HepG2 (cell line): ENCODE data around the gene SENP5. TPM values are rescaled to one million over a fixed set of nuclear protein-coding genes. Genes with fewer than 3 reads are reported as not detected.
A peak's percentile ranks its signal among the peaks of the same experiment; 100 is the strongest.

Experiments
- FOXP4 ChIP-seq: sonication (generic); formaldehyde crosslinking; IDR thresholded peaks from 2 replicates; pipeline ENCODE4 v1.4.0; 2020; ENCODE audit warnings: missing genetic modification reagents
- KAT8 ChIP-seq: IDR thresholded peaks from 2 replicates; pipeline ENCODE4 v1.6.1; 2016; ENCODE audit warnings: missing genetic modification reagents, missing compliant biosample characterization
- PCBP2 ChIP-seq: fragments of 200-400 bp; formaldehyde crosslinking; optimal IDR thresholded peaks from 2 replicates; pipeline ENCODE3; 2018; ENCODE audit warnings: low read length, low read depth; ENCODE audit not compliant: poor library complexity, severe bottlenecking
- PHF20 ChIP-seq: sonication (generic); formaldehyde crosslinking; IDR thresholded peaks from 2 replicates; pipeline ENCODE4 v1.5.0; 2020; ENCODE audit warnings: mild to moderate bottlenecking, missing genetic modification reagents
- RARG ChIP-seq: sonication (generic); formaldehyde crosslinking; IDR thresholded peaks from 2 replicates; pipeline ENCODE4 v1.4.0; 2020; ENCODE audit warnings: low read depth, mild to moderate bottlenecking, missing genetic modification reagents
- SMARCE1 ChIP-seq: fragments of 450-650 bp; IDR thresholded peaks from 2 replicates; pipeline ENCODE4 v1.6.1; 2017; ENCODE audit warnings: borderline replicate concordance
- ZNF142 ChIP-seq: sonication (generic); formaldehyde crosslinking; IDR thresholded peaks from 2 replicates; pipeline ENCODE4 v1.4.0; 2020; ENCODE audit warnings: missing genetic modification reagents
- ZNF513 ChIP-seq: sonication (generic); formaldehyde crosslinking; conservative IDR thresholded peaks from 2 replicates; pipeline ENCODE4 v1.5.0; 2020; ENCODE audit warnings: missing genetic modification reagents
- ZNF615 ChIP-seq: sonication (generic); formaldehyde crosslinking; IDR thresholded peaks from 2 replicates; pipeline ENCODE4 v1.5.0; 2020; ENCODE audit warnings: mild to moderate bottlenecking, missing genetic modification reagents, borderline replicate concordance
- ZNF83 ChIP-seq: sonication (generic); formaldehyde crosslinking; IDR thresholded peaks from 2 replicates; pipeline ENCODE4 v1.4.0; 2020; ENCODE audit warnings: missing genetic modification reagents, mild to moderate bottlenecking, borderline replicate concordance
- polyA plus RNA-seq, 8 experiments: library from polyadenylated mRNA; depleted of rRNA in 3 of 8; stranded (reverse) in 7 of 8; unstranded in 1 of 8; fragments of >200 nt; fragmentation: Illumina TruSeq in 4 of 8; extraction: Trizol in 4 of 8; gene quantifications; 2 replicates each; pipeline versions ENCODE4 v1.2.1 to v1.2.3, GENCODE V29; 2011 to 2016; ENCODE audit warnings: low read depth in 4 of 8, missing spikeins in 1 of 8, mixed read lengths in 1 of 8; ENCODE audit not compliant: insufficient read depth in 1 of 8
- total RNA-seq, 5 experiments: library from RNA; depleted of rRNA; stranded (reverse); fragments of >200 nt; fragmentation: Illumina TruSeq; extraction: Trizol; gene quantifications; 2 replicates each; pipeline ENCODE4 v1.2.3, GENCODE V29; 2016; ENCODE audit warnings: low read depth in 1 of 5
- TF ChIP-seq, protein P1 (sequence below): sonication (generic); formaldehyde crosslinking; IDR thresholded peaks from 2 replicates; pipeline ENCODE4 v1.4.0; 2020; ENCODE audit warnings: mild to moderate bottlenecking, missing genetic modification reagents, borderline replicate concordance
- TF ChIP-seq, protein P2 (sequence below): IDR thresholded peaks from 2 replicates; pipeline ENCODE4 v1.6.1; 2018; ENCODE audit warnings: missing genetic modification reagents
- TF ChIP-seq, protein P3 (sequence below): sonication (generic); formaldehyde crosslinking; IDR thresholded peaks from 2 replicates; pipeline ENCODE4 v1.8.0; 2022; ENCODE audit warnings: mild to moderate bottlenecking, missing genetic modification reagents, moderate library complexity
- TF ChIP-seq, protein P4 (sequence below): sonication (generic); formaldehyde crosslinking; IDR thresholded peaks from 2 replicates; pipeline ENCODE4 v1.8.0; 2022; ENCODE audit warnings: missing genetic modification reagents, mild to moderate bottlenecking, moderate library complexity, borderline replicate concordance

SENP5 gene
- total and polyA plus RNA-seq, 2 of the 13 experiments (the other 11 are each of a cell fraction or from before 2014, with no cell fraction given) = 17.6 to 30.9 TPM

DNA sequence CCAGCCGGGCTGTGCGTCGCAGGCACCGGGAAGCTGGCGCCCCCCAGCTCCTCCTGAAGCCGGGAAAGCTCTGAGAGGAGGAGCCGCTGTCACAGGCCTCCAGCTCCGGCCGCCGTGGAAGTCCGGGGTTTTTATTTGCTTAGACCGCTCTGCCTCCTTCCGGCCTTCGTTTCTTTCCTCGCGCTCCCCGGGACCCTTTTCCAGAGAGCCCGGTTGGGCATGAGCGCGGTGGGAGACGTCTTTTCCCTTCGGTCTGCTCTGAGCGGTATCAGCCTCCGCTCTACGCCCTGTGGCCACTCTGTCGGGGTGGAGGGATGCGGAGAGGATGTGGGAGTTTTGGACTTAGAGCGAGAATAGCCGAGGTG, 559 bp downstream of the SENP5 start (continued):
- TF ChIP-seq, protein P1, sequence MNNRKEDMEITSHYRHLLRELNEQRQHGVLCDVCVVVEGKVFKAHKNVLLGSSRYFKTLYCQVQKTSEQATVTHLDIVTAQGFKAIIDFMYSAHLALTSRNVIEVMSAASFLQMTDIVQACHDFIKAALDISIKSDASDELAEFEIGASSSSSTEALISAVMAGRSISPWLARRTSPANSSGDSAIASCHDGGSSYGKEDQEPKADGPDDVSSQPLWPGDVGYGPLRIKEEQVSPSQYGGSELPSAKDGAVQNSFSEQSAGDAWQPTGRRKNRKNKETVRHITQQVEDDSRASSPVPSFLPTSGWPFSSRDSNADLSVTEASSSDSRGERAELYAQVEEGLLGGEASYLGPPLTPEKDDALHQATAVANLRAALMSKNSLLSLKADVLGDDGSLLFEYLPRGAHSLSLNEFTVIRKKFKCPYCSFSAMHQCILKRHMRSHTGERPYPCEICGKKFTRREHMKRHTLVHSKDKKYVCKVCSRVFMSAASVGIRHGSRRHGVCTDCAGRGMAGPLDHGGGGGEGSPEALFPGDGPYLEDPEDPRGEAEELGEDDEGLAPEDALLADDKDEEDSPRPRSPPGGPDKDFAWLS = no peak
- TF ChIP-seq ZNF513 = no peak
- no peak for TF ChIP-seq ZNF615 (CRISPR knock-in tag)
- TF ChIP-seq PCBP2 = no peak
- TF ChIP-seq FOXP4 (CRISPR knock-in tag) = no peak
- TF ChIP-seq, protein P2, sequence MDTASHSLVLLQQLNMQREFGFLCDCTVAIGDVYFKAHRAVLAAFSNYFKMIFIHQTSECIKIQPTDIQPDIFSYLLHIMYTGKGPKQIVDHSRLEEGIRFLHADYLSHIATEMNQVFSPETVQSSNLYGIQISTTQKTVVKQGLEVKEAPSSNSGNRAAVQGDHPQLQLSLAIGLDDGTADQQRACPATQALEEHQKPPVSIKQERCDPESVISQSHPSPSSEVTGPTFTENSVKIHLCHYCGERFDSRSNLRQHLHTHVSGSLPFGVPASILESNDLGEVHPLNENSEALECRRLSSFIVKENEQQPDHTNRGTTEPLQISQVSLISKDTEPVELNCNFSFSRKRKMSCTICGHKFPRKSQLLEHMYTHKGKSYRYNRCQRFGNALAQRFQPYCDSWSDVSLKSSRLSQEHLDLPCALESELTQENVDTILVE (CRISPR knock-in tag) = 0 out of 2 replicates have a peak, but pooled peaks have one; percentile 2
- no peak for TF ChIP-seq ZNF142
- no peak for TF ChIP-seq SMARCE1
- TF ChIP-seq ZNF83 (CRISPR knock-in tag) = no peak
- no peak for TF ChIP-seq PHF20 (CRISPR knock-in tag)
- TF ChIP-seq, protein P3, sequence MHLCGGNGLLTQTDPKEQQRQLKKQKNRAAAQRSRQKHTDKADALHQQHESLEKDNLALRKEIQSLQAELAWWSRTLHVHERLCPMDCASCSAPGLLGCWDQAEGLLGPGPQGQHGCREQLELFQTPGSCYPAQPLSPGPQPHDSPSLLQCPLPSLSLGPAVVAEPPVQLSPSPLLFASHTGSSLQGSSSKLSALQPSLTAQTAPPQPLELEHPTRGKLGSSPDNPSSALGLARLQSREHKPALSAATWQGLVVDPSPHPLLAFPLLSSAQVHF (CRISPR knock-in tag) = no peak
- TF ChIP-seq, protein P4, sequence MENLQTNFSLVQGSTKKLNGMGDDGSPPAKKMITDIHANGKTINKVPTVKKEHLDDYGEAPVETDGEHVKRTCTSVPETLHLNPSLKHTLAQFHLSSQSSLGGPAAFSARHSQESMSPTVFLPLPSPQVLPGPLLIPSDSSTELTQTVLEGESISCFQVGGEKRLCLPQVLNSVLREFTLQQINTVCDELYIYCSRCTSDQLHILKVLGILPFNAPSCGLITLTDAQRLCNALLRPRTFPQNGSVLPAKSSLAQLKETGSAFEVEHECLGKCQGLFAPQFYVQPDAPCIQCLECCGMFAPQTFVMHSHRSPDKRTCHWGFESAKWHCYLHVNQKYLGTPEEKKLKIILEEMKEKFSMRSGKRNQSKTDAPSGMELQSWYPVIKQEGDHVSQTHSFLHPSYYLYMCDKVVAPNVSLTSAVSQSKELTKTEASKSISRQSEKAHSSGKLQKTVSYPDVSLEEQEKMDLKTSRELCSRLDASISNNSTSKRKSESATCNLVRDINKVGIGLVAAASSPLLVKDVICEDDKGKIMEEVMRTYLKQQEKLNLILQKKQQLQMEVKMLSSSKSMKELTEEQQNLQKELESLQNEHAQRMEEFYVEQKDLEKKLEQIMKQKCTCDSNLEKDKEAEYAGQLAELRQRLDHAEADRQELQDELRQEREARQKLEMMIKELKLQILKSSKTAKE (CRISPR knock-in tag) = no peak
- TF ChIP-seq RARG = no peak
- TF ChIP-seq KAT8 (CRISPR knock-in tag) = no peak
